Stimulated activated naive CD8-positive, alpha-beta T cell treated with anti-CD3 and anti-CD28 coated beads, Interleukin-15, amount 100 ng/mL, for 72 hours (primary cell): Measurements from ENCODE around the gene NEDD4L.
A peak's percentile ranks its signal among the peaks of the same experiment; 100 is the strongest.

ENCODE experiments used
- ATAC-seq: fragments of 150-1000 bp; cut with Tn5 transposase; 2 replicates; pipeline ENCODE4 v1.10.0; 2021; ENCODE audit warnings: mild to moderate bottlenecking, moderate library complexity
- DNase-seq, 2 donors: peaks; one replicate each; pipeline ENCODE4 v3.0.0; 2021 to 2022
- H3K27ac Mint-ChIP-seq, 2 donors: one replicate each; pipeline ENCODE4 v1.8.0; 2022; ENCODE audit warnings: mild to moderate bottlenecking in 2 of 2, mixed read lengths in 2 of 2, moderate library complexity in 2 of 2
- H3K27me3 Mint-ChIP-seq: one replicate; pipeline ENCODE4 v1.8.0; 2022; ENCODE audit warnings: mixed read lengths
- H3K4me1 Mint-ChIP-seq: one replicate; pipeline ENCODE4 v1.8.0; 2022; ENCODE audit warnings: mild to moderate bottlenecking, mixed read lengths
- H3K4me3 Mint-ChIP-seq, 2 donors: one replicate each; pipeline ENCODE4 v1.8.0; 2022; ENCODE audit warnings: mild to moderate bottlenecking in 2 of 2, mixed read lengths in 2 of 2, moderate library complexity in 1 of 2
- H3K9me3 Mint-ChIP-seq, 2 donors: one replicate each; pipeline ENCODE4 v1.8.0; 2022; ENCODE audit warnings: mixed read lengths in 2 of 2

NEDD4L gene

DNA sequence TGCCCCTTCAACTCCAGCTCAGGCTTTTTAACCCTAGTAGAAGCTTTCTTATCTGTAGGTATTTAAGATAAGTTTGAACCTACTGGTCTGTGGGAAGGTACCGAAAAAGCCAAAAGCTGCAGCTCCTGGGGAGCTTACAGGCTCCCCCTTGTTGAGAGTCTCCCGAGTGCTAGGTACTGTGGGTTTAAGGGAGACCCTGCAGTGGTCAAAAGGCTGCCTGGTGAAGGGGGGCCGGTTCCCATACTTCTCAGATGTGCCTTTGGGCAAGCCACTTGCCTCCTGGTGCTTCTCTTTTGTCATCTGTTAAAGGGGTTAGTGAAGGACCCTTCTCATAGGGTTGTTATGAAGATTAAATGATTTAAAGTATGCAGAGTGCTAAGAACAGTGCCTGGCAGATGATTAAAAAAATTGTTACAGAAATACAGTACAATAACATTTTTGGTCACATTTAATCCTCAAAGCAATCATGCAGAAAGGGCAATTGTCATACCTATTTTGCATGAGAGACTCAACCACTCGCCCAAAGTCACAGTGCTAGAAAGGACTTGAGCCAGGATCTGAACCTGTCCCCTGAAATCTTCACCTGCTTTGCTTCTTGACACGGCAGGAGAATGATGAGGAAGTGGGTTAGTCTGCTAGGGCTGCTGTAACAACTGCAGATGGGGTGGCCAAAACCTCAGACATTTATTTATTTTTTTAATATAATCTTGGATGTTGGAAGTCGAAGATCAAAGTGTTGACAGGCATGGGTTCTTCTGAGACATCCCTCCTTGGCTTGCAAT, 62.5 kb downstream of the NEDD4L start:
- Mint-ChIP-seq H3K9me3 (no peaks in the 10 kb centered on the region), H3K27me3 (peaks cover 21% of the 10 kb centered on the region), H3K4me1 (peaks cover 10% of the 10 kb centered on the region), H3K27ac (no peak overlapping the region), H3K4me3 (no peak overlapping the region)
- ATAC-seq (no peak), DNase-seq (no peak)

DNA sequence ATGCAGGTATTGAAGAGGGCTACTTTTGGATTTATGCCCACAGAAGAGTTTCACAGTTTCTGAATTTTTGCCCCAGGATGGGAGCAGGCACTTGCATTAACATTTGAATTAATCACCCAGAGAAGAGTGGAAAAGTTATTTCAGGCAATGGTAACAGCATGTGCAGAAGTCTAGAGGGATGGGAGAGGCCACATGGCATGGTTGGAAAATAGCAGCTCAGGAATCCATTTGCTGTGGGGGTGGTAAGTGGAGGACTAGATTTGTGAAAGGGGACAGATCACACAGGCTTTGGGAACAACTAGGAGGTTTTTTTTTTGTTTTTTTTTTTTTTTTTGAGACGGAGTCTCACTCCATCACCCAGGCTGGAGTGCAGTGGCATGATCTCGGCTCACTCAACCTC, 65.2 kb downstream of the NEDD4L start:
- Mint-ChIP-seq H3K9me3 (no peaks in the 10 kb centered on the region), H3K4me1 (peaks cover 9% of the 10 kb centered on the region), H3K27me3 (peaks cover 10% of the 10 kb centered on the region), H3K4me3 (no peak overlapping the region), H3K27ac (no peak overlapping the region)
- DNase-seq, result no peak
- no peak for ATAC-seq

DNA sequence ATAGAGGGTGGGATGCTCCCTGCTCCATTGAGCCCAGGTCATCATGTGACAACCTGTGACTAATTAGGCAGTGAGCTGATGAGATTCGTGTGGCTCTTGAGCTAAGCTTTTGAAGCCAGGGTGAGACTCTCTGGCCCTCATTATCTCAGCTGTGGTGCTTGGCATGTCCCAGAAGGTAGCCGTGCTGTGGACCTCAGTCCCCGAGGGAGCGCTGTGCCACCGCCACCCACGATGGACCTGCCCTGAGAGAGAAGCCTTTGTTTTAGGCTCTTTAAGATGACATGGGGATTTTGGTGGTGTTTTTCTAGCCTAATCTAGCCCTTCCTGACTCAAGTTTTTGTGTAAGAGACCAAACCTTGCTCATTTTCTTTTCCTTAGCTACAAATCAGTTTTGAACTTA, 66.4 kb downstream of the NEDD4L start:
- ATAC-seq (no peak), DNase-seq (no peak)
- Mint-ChIP-seq H3K27ac (no peak overlapping the region), H3K4me3 (no peak overlapping the region), H3K27me3 (peaks cover 6% of the 10 kb centered on the region), H3K9me3 (no peaks in the 10 kb centered on the region), H3K4me1 (peaks cover 9% of the 10 kb centered on the region)

DNA sequence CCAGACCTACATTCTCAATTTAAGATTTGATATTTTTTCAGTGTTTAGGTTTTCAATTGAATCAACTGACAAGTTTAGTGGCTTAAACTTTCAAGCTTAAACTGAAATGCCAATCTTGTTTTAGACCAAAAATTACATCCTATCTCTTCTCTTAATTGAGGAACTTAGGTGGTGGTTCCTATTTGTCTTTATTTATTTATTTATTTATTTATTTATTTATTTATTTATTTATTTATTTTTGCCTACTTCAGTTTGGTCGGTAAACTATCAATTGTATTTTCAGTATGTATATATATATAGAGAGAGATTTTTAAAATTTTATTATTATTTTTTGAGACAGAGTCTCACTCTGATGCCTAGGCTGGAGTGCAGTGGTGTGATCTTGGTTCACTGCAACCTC, 68.1 kb downstream of the NEDD4L start:
- Mint-ChIP-seq H3K4me1 (peaks cover 9% of the 10 kb centered on the region), H3K27ac (no peak overlapping the region), H3K9me3 (no peaks in the 10 kb centered on the region), H3K4me3 (no peak overlapping the region), H3K27me3 (peaks cover 6% of the 10 kb centered on the region)
- DNase-seq (no peak), ATAC-seq (no peak)

DNA sequence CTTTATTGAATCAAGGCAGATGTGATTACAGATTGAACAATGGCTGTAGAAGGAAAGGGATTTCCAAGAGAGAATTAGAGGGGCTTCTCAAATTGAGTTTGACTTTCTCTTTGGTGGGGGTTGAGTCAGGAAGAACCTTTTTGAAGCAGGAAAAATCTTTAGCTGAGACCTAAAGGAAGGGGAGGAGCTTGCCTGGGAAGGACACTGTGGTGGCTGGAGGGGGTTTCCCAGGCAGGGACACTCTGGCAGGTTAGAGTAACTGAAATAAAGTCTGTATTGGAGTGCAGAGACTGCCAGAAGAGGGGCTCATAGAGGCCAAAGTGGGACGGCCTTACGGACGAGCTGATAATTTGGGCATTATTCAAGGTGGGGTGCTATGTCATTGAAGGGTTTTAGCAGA, 69.3 kb downstream of the NEDD4L start:
- H3K9me3 Mint-ChIP-seq, result no peaks in the 10 kb centered on the region
- peaks cover 9% of the 10 kb centered on the region for H3K4me1 Mint-ChIP-seq
- DNase-seq (no peak), ATAC-seq (no peak)
- H3K27me3 Mint-ChIP-seq, result peaks cover 6% of the 10 kb centered on the region
- peak overlapping the region in 1 of 2 donors; percentile 43 for H3K4me3 Mint-ChIP-seq
- H3K27ac Mint-ChIP-seq, result peak overlapping the region; percentile 35 to 80

DNA sequence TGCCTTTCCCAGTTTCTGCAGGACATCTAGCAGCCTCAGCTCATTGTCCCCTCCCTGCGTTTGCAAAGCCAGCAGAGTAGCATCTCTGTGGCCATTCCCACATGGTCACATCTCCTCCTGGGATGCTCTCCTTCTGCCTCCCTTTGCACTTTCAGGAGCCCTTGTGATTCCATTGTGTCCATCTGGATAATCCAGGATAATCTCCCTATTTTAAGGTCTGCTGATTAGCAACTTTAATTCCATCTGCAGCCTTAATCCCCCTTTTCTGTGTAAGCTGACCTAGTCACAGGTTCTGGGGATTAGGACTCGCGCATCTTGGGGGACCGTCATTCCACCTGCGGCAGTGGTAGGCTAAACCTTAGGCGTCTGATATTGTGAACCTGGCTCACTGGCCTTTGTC, 70.7 kb downstream of the NEDD4L start:
- Mint-ChIP-seq H3K4me3 (no peak overlapping the region), H3K27me3 (peaks cover 3% of the 10 kb centered on the region)
- ATAC-seq, result no peak

DNA sequence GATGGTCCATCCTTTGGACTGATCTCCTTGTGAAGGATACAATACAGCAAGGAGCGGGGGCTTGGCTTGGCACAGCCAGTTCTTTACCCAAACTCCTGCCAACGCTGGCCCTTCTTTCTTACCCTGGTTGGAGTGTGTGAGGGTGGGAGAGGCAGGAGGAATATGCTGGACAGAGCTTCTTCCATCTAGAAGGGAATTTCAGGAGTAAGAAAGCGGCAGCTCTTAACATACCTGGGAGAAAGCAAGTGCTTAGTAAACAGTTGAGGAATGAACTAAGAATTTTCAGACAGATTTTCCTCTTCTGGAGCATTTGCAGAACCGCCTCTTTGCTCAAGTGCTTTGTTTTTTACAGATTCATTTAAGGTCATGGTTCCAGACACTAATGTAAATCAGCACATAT, 72.8 kb downstream of the NEDD4L start:
- H3K27me3 Mint-ChIP-seq, result no peaks in the 10 kb centered on the region
- ATAC-seq (no peak), DNase-seq (no peak)
- no peak overlapping the region for H3K27ac Mint-ChIP-seq
- H3K4me3 Mint-ChIP-seq, result no peak overlapping the region
- H3K9me3 Mint-ChIP-seq, result no peaks in the 10 kb centered on the region
- H3K4me1 Mint-ChIP-seq, result peaks cover 9% of the 10 kb centered on the region

More for the DNA sequence above, 70.7 kb downstream of the NEDD4L start:
- H3K9me3 Mint-ChIP-seq, result no peaks in the 10 kb centered on the region
- H3K4me1 Mint-ChIP-seq, result peaks cover 9% of the 10 kb centered on the region
- H3K27ac Mint-ChIP-seq, result no peak overlapping the region
- no peak for DNase-seq

DNA sequence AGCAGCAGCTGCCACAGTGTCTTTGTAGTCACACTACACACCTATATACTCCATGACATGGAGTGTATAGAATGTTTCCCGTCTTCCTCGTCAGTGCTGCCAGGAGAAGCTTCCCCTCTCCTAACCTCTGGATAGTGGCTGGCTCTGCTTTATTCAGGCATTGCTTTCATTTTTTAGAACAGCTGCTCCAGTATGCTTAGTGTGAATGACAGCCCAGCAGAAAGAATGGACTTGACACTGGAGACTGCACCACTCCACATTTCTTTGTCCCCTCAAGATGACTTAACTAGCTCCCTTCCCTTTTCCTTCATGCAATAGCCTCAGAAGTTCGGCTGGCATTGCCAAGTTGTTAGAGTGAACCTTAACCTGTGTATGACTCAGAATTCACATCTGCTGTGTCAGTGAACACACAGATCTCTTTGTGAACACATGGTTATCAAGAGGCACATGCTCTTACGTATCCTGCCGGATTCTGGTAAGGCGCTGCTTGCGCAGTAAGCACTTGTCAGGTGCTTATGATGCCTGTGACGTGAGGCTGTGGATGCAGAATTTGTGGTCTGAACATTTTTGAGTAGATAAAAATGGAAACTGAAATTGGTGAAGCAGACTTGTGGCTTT, 73.9 kb downstream of the NEDD4L start:
- ATAC-seq, result no peak
- DNase-seq, result no peak
- Mint-ChIP-seq H3K4me3 (no peak overlapping the region), H3K4me1 (peaks cover 9% of the 10 kb centered on the region), H3K9me3 (no peaks in the 10 kb centered on the region), H3K27me3 (no peaks in the 10 kb centered on the region), H3K27ac (no peak overlapping the region)

DNA sequence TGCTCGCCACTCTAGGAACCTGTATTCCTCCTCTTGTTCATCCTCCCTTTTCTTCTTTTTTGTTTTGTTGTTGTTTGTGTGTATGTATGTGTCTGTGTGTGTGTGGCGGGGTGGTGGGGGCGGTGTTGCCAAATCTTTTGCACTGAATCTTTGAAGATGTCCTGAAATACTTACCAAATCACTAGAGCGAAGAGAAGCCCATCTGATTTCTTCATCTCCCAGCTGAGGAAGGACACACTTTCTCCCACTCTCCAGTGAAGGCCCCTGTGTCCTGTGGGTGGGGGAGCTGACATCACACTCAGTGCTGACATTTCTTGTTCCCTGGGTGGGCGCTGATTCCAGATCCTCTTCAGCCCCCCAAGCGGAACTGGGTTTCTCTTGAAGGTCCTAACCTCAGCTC, 74.5 kb downstream of the NEDD4L start:
- H3K9me3 Mint-ChIP-seq, result no peaks in the 10 kb centered on the region
- no peaks in the 10 kb centered on the region for H3K27me3 Mint-ChIP-seq
- ATAC-seq, result no peak
- peaks cover 2% of the 10 kb centered on the region for H3K4me1 Mint-ChIP-seq
- H3K27ac Mint-ChIP-seq, result no peak overlapping the region
- no peak overlapping the region for H3K4me3 Mint-ChIP-seq
- DNase-seq, result no peak

DNA sequence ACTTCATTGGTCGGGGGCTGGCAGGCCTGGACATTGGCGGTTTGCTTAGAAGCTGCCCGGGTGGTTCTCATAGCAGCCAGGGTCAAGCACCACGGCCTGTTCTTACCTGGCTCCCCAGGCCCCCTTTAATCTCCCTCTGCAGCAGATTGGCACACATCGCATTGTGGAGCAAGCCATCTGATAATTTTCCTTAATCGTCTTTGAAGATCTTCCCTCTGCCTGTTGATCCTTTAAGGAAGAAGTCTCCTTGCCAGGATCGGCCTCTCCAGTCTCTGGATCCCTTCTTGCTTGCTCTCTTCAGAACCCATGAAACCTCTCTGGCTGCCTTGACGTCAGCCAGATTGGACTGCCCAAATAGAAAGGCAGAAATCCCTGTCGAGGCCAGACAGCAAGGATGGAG, 75.8 kb downstream of the NEDD4L start:
- H3K4me3 Mint-ChIP-seq, result no peak overlapping the region
- ATAC-seq (no peak), DNase-seq (no peak)

DNA sequence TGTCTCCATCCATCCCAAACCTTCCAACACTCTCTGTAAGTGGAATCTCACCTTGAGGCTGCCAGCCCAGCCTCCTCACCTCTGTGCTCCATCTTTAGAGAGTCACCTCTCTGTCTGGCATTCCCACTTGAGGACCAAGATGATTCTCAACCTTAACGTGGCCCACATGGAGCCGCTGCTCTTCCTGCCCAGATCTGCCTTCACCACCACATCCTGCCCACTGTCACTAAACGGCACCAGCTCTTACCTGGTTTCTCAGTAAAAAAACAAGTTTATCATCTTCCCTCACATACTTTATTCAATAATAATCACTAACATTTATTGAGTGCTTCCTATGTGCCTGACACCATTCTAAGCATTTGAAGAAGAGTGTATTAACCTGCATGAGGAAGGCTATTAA, 80.4 kb downstream of the NEDD4L start:
- ATAC-seq, result no peak
- DNase-seq, result no peak
- Mint-ChIP-seq H3K27ac (peak overlapping the region in 1 of 2 donors; percentile 65), H3K4me1 (peaks cover 9% of the 10 kb centered on the region), H3K4me3 (no peak overlapping the region), H3K9me3 (no peaks in the 10 kb centered on the region), H3K27me3 (no peaks in the 10 kb centered on the region)

More for the DNA sequence above, 75.8 kb downstream of the NEDD4L start:
- Mint-ChIP-seq H3K27me3 (no peaks in the 10 kb centered on the region), H3K9me3 (no peaks in the 10 kb centered on the region), H3K4me1 (peaks cover 9% of the 10 kb centered on the region), H3K27ac (no peak overlapping the region)

DNA sequence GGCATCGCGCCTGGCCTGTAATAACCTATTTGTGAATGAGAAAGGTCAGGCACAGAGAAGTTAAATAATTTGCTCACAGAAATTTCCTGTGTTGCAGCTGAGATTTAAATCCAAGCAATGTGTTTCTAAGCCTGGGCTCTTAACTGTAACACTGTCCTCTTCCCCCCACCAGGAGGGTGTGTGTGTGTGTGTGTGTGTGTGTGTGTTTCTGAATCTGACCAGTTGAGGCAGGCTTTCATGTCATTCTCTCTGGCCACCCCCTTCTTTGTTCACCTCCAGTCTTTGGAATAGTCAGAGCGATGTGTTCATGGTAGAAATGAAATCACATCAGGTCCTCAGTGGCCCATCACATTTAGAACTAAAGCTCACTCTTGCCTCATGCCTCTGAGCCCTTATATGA, 81.2 kb downstream of the NEDD4L start:
- H3K27ac Mint-ChIP-seq, result no peak overlapping the region
- no peaks in the 10 kb centered on the region for H3K9me3 Mint-ChIP-seq
- ATAC-seq (no peak), DNase-seq (no peak)
- H3K27me3 Mint-ChIP-seq, result no peaks in the 10 kb centered on the region
- H3K4me1 Mint-ChIP-seq, result peaks cover 9% of the 10 kb centered on the region
- H3K4me3 Mint-ChIP-seq, result no peak overlapping the region

DNA sequence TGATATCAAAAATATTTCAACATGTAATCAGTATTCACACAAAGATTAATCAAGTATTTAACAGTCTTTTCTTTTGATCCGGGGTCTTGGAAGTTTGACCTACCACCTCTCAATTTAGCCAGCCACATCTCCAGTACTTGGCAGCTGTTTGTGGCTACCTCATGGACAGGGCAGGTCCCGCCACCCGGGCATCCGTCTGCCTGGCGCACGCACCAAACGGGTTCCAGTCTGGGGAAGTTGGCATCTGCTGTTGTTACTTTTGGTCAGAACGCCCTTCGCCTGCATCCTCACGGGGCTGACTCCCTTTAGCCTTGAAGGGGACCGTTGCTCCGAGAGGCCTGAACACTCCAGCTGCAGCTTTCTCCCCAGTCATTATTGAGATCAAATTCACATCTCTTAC, 81.7 kb downstream of the NEDD4L start:
- no peak for DNase-seq
- H3K4me1 Mint-ChIP-seq, result peaks cover 9% of the 10 kb centered on the region
- no peaks in the 10 kb centered on the region for H3K9me3 Mint-ChIP-seq
- no peak for ATAC-seq
- no peak overlapping the region for H3K27ac Mint-ChIP-seq
- H3K4me3 Mint-ChIP-seq, result no peak overlapping the region
- no peaks in the 10 kb centered on the region for H3K27me3 Mint-ChIP-seq

DNA sequence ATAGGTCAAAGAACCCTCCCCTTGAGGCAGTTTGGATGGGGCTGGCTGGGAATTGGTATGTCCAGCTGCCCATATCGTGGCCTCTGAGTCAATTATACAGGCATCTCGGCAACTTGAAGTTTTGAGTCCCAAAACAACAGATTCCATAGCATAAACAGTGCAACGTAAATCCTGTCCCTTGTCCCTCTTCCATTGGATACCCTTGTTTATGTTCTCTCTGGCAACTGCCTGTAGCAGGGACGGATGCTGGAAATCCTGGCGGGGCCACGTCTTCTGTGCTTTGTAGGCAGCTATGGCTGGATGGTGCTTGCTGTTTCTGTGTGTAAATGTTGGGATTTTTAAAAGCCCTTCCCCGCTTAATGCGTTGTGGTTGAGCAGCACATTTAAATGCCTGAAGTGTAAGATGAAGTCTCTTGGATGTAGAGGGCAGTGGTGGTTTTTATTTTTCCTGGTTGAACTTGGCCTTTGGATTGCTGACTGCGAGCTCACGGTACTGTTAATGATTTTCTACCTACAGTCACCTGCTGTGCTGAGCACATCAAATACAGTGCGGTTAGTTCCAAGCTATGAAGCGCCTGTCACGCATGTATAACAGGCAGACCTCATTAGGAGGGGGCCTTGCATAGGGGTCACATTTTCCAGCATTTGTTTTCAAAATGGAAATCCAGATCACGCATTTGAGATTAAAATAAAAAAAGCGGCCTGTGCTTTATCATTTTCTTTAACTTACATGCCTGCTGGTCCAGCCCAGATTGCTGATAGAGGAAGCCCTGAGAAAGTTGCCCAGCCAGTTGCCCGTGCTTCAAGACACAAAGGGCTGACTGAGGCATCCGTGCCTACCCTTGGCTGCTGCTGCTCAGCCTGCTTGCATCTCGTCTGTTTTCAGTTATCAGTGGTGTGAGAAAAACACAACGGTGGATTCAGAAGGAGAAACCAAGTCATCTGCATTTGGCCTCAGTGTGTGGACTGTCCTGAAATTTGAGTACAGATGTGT, 84.7 kb downstream of the NEDD4L start:
- Mint-ChIP-seq H3K9me3 (no peaks in the 10 kb centered on the region), H3K4me1 (peaks cover 9% of the 10 kb centered on the region), H3K4me3 (no peak overlapping the region), H3K27ac (no peak overlapping the region), H3K27me3 (no peaks in the 10 kb centered on the region)
- ATAC-seq, result no peak
- DNase-seq, result no peak

DNA sequence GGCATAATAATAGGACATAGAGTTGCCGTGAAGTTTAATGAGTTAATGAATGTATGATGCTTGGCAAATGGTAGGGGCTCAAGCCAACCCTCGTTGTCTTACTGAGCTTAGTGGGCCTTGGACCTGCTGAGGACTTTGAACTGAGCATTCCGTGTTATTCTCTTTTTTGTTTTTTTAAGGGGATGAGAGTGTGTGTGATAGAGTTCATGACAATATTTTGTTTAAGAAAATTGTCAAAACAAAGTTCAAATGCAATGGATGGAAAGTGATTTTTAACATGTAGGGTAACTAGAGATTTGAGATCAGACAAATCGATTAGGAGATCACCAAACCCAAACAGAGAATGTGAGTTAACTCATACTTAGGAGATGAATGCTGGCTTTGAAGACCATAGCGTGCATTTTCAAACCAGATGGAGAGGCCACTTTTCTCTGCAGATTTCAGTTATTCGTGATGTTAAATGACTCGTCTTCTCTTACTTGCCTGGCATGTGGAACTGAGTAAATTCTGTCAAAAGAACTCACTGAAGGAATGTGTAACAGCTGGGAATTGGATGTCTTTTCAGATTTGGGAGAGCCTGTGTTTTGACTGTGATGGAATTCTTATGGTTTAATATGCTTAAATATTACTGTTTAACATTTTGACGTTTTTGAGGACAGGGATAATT, 88.7 kb downstream of the NEDD4L start:
- Mint-ChIP-seq H3K4me3 (no peak overlapping the region), H3K27ac (no peak overlapping the region), H3K27me3 (no peaks in the 10 kb centered on the region), H3K4me1 (peaks cover 14% of the 10 kb centered on the region), H3K9me3 (no peaks in the 10 kb centered on the region)
- DNase-seq (no peak), ATAC-seq (no peak)
